OCI-LY3 (cell line): ENCODE data around the gene PRRC1.
"Not testable (repeated sequence)": the region's sequence is repeated elsewhere in the genome, so short reads cannot be mapped to it uniquely, and the experiment has no call there.

ENCODE experiments used
- H2AFZ ChIP-seq: fragments of 200-600, 300-600 bp; shearing (Covaris generic); 2 replicates; pipeline ENCODE4 v1.6.0; 2014; ENCODE audit warnings: antibody characterized with exemption, low read depth, low read length
- H3K27ac ChIP-seq: fragments of 200-600, 300-600 bp; sonication (generic); 2 replicates; pipeline ENCODE4 v1.5.1; 2014; ENCODE audit warnings: mild to moderate bottlenecking, low read length, moderate library complexity, mixed read lengths
- H3K27me3 ChIP-seq: fragments of 200-600, 300-600 bp; sonication (generic); 2 replicates; pipeline ENCODE4 v1.6.1; 2014; ENCODE audit warnings: low read depth, low read length, mixed read lengths
- H3K36me3 ChIP-seq: fragments of 200-600, 300-600 bp; sonication (generic); replicated peaks from 2 replicates; pipeline ENCODE3; 2014; ENCODE audit warnings: low read depth, low read length, mixed read lengths
- H3K4me1 ChIP-seq: fragments of 300-600, 200-600 bp; sonication (generic); 2 replicates; pipeline ENCODE4 v1.6.1; 2014; ENCODE audit warnings: low read length, mixed read lengths
- H3K4me2 ChIP-seq: fragments of 200-600, 300-600 bp; sonication (generic); 2 replicates; pipeline ENCODE4 v1.6.1; 2014; ENCODE audit warnings: low read length, mixed read lengths
- H3K4me3 ChIP-seq: fragments of 300-600, 200-600 bp; sonication (generic); 2 replicates; pipeline ENCODE4 v1.5.1; 2014; ENCODE audit warnings: antibody characterized with exemption, mild to moderate bottlenecking, low read length, moderate library complexity
- H3K79me2 ChIP-seq: fragments of 300-600, 200-600 bp; shearing (Covaris generic); 2 replicates; pipeline ENCODE4 v1.6.1; 2014; ENCODE audit warnings: mild to moderate bottlenecking, low read length, mixed read lengths
- H3K9ac ChIP-seq: fragments of 300-600, 200-600 bp; shearing (Covaris generic); 2 replicates; pipeline ENCODE4 v1.6.0; 2014; ENCODE audit warnings: mild to moderate bottlenecking, low read length, moderate library complexity
- H3K9me3 ChIP-seq: fragments of 200-600, 300-600 bp; shearing (Covaris generic); 2 replicates; pipeline ENCODE4 v1.6.1; 2014; ENCODE audit warnings: low read length, mixed read lengths; ENCODE audit not compliant: insufficient read depth
- H4K20me1 ChIP-seq: fragments of 200-600, 300-600 bp; sonication (generic); 2 replicates; pipeline ENCODE4 v1.6.1; 2016; ENCODE audit warnings: low read length, mixed read lengths; ENCODE audit not compliant: insufficient read depth
- CTCF ChIP-seq: fragments of 200-600, 300-600 bp; sonication (generic); IDR thresholded peaks from 2 replicates; pipeline ENCODE4 v1.5.1; 2014; ENCODE audit warnings: antibody characterized with exemption, low read length, low read depth
- EZH2phosphoT487 ChIP-seq: fragments of 200-600 bp; shearing (Covaris generic); IDR thresholded peaks from 2 replicates; pipeline ENCODE4 v1.6.1; 2018; ENCODE audit warnings: antibody characterized with exemption, mixed run types, low read depth

Gene PRRC1

GRCh38 chr5:127568166-127568565 lies 50.7 kb downstream of the PRRC1 start:
- H3K27me3 ChIP-seq = no peaks in the 10 kb centered on the region
- H3K36me3 ChIP-seq = no peaks in the 10 kb centered on the region
- no peak overlapping the region for H3K4me2 ChIP-seq
- no peak overlapping the region for H3K27ac ChIP-seq
- no peak overlapping the region for H2AFZ ChIP-seq
- no peak overlapping the region for H3K9ac ChIP-seq
- H3K79me2 ChIP-seq = no peaks in the 10 kb centered on the region
- H3K4me1 ChIP-seq = peaks cover 45% of the 10 kb centered on the region
- no peaks in the 10 kb centered on the region for H4K20me1 ChIP-seq
- H3K9me3 ChIP-seq = no peaks in the 10 kb centered on the region
- TF ChIP-seq CTCF (no peak), EZH2phosphoT487 (no peak)
- H3K4me3 ChIP-seq = no peak overlapping the region

GRCh38 chr5:127569471-127569870 lies 52.0 kb downstream of the PRRC1 start:
- not testable (repeated sequence) for H3K27me3 ChIP-seq, H3K4me2 ChIP-seq, H3K9ac ChIP-seq, H4K20me1 ChIP-seq, H3K9me3 ChIP-seq, H3K27ac ChIP-seq, H2AFZ ChIP-seq, H3K79me2 ChIP-seq, H3K36me3 ChIP-seq, H3K4me3 ChIP-seq
- peaks cover 39% of the 10 kb centered on the region for H3K4me1 ChIP-seq

GRCh38 chr5:127571314-127572131 lies 54.1 kb downstream of the PRRC1 start:
- Histone ChIP-seq H3K79me2 (no peaks in the 10 kb centered on the region), H4K20me1 (no peaks in the 10 kb centered on the region), H3K27ac (no peak overlapping the region), H3K4me1 (peaks cover 31% of the 10 kb centered on the region), H3K4me3 (no peak overlapping the region), H3K9ac (no peak overlapping the region), H3K4me2 (peak overlapping the region; percentile 32; the same call in 1 of the 2 replicates), H3K9me3 (no peaks in the 10 kb centered on the region), H3K27me3 (no peaks in the 10 kb centered on the region), H3K36me3 (no peaks in the 10 kb centered on the region), H2AFZ (no peak overlapping the region)
- no peak for TF ChIP-seq CTCF
- TF ChIP-seq EZH2phosphoT487 = no peak

GRCh38 chr5:127572930-127573329 lies 55.5 kb downstream of the PRRC1 start:
- no peaks in the 10 kb centered on the region for H3K79me2 ChIP-seq
- H3K9me3 ChIP-seq = no peaks in the 10 kb centered on the region
- no peaks in the 10 kb centered on the region for H3K36me3 ChIP-seq
- peaks cover 26% of the 10 kb centered on the region for H3K4me1 ChIP-seq
- no peak overlapping the region for H2AFZ ChIP-seq
- no peak overlapping the region for H3K9ac ChIP-seq
- TF ChIP-seq CTCF = peak; percentile 44
- no peak for TF ChIP-seq EZH2phosphoT487
- no peaks in the 10 kb centered on the region for H3K27me3 ChIP-seq
- H3K27ac ChIP-seq = no peak overlapping the region
- no peak overlapping the region for H3K4me3 ChIP-seq
- H3K4me2 ChIP-seq = no peak overlapping the region
- no peaks in the 10 kb centered on the region for H4K20me1 ChIP-seq
